ENCODE results near the gene ZNF592.

ZNF592 gene

GRCh38 chr15:84782346-84782745 lies 34.0 kb downstream of the ZNF592 start:
- CTCF ChIA-PET, result no interaction called here

DNA sequence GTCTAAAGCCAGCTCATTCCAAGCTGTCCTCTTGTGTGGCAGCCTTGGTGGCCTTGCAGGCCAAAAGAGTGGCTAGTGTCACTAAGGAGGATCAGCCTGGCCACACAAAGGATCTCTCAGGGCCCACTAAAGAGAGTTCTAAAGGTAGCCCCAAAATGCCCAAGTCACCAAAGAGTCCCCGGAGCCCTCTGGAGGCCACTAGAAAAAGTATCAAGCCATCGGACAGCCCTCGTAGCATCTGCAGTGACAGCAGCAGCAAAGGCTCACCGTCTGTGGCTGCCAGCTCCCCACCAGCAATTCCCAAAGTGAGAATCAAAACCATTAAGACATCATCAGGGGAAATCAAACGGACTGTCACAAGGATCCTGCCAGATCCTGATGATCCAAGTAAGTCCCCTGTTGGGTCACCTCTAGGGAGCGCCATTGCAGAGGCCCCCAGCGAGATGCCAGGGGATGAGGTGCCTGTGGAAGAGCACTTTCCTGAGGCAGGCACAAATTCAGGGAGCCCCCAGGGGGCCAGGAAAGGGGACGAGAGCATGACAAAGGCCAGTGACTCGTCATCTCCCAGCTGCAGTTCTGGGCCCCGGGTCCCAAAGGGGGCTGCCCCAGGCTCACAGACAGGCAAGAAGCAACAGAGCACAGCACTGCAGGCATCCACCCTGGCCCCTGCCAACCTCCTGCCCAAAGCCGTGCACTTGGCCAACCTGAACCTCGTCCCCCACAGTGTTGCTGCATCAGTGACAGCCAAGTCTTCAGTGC lies 35.3 kb downstream of the ZNF592 start:
- POLR2A ChIA-PET, result no interaction called here
- CTCF ChIA-PET, result interaction anchor here (1.5 kb wide), 1 partner anchor 184 kb away, joined by 3 read pairs; no protein-coding TSS in a partner anchor
- DNase-seq (ENCODE audit: extremely low spot score), result no peak
- no peak for TF ChIP-seq CTCF (IDR thresholded peaks at IDR 0.05; ENCODE audit: control extremely low read depth, extremely low read depth, low read depth, missing control alignments)

More at GRCh38 chr15:84782346-84782745, 34.0 kb downstream of the ZNF592 start:
- POLR2A ChIA-PET, result no interaction called here
- TF ChIP-seq CTCF (IDR thresholded peaks at IDR 0.05; ENCODE audit: control extremely low read depth, extremely low read depth, low read depth, missing control alignments), result no peak
- no peak for DNase-seq (ENCODE audit: extremely low spot score)

- ChIA-PET CTCF (interaction anchor here (1.5 kb wide), 1 partner anchor 185 kb away, joined by 3 read pairs; no protein-coding TSS in a partner anchor), POLR2A (no interaction called here)
- no peak for TF ChIP-seq CTCF (IDR thresholded peaks at IDR 0.05; ENCODE audit: control extremely low read depth, extremely low read depth, low read depth, missing control alignments)
- DNase-seq (ENCODE audit: extremely low spot score), result no peak
Observed at GRCh38 chr15:84784262-84784661, 35.9 kb downstream of the ZNF592 start.

- ChIA-PET CTCF (no interaction called here), POLR2A (no interaction called here)
- DNase-seq (ENCODE audit: extremely low spot score), result no peak
- no peak for TF ChIP-seq CTCF (IDR thresholded peaks at IDR 0.05; ENCODE audit: control extremely low read depth, extremely low read depth, low read depth, missing control alignments)
Observed at GRCh38 chr15:84785053-84785452, 36.7 kb downstream of the ZNF592 start.

GRCh38 chr15:84788500-84788899 lies 40.1 kb downstream of the ZNF592 start:
- ChIA-PET CTCF (no interaction called here), POLR2A (no interaction called here)
- DNase-seq (ENCODE audit: extremely low spot score), result no peak
- no peak for TF ChIP-seq CTCF (IDR thresholded peaks at IDR 0.05; ENCODE audit: control extremely low read depth, extremely low read depth, low read depth, missing control alignments)

- CTCF ChIA-PET, result interaction anchor here (0.8 to 1.7 kb wide), 3 partner anchors 12 to 202 kb away, joined by 3 to 5 read pairs (median 3); no protein-coding TSS in a partner anchor
- TF ChIP-seq CTCF (IDR thresholded peaks at IDR 0.05; ENCODE audit: control extremely low read depth, extremely low read depth, low read depth, missing control alignments), result no peak
Observed at GRCh38 chr15:84789762-84790161, 41.4 kb downstream of the ZNF592 start.

More at GRCh38 chr15:84789762-84790161, 41.4 kb downstream of the ZNF592 start:
- DNase-seq (ENCODE audit: extremely low spot score), result no peak
- POLR2A ChIA-PET, result no interaction called here
